GM23338 (cell line): ENCODE data around the gene SMCO2. TPM values are rescaled to one million over a fixed set of nuclear protein-coding genes. Genes with fewer than 3 reads are reported as not detected.

Experiments used
- ATAC-seq: fragments of 200-7000 bp; cut with Tn5 transposase; 3 replicates; pipeline ENCODE4 v1.9.1; 2020
- DNase-seq: peaks from one replicate; pipeline ENCODE4 v3.0.0-alpha.2; 2015; ENCODE audit warnings: low spot score
- H2AFZ ChIP-seq: fragments of 200-600 bp; sonication (generic); 2 replicates; pipeline ENCODE4 v1.8.0; 2016; ENCODE audit warnings: antibody characterized with exemption, mild to moderate bottlenecking, moderate library complexity
- H3F3A ChIP-seq: fragments of 200-600 bp; sonication (generic); replicated peaks from 2 replicates; pipeline ENCODE4 v1.8.0; 2017; ENCODE audit warnings: antibody characterized with exemption, mixed run types, low read depth
- H3K27ac ChIP-seq: fragments of 200-600 bp; sonication (generic); 2 replicates; pipeline ENCODE4 v1.6.1; 2016; ENCODE audit warnings: low read depth
- H3K27me3 ChIP-seq: fragments of 200-600 bp; sonication (generic); 2 replicates; pipeline ENCODE4 v1.8.0; 2016; ENCODE audit warnings: mild to moderate bottlenecking, mixed run types, moderate library complexity; ENCODE audit not compliant: insufficient read depth
- H3K36me3 ChIP-seq: fragments of 200-600 bp; sonication (generic); 2 replicates; pipeline ENCODE4 v1.8.0; 2016; ENCODE audit warnings: mild to moderate bottlenecking; ENCODE audit not compliant: insufficient read depth
- H3K4me1 ChIP-seq: fragments of 200-600 bp; sonication (generic); 2 replicates; pipeline ENCODE4 v1.8.0; 2016; ENCODE audit warnings: mild to moderate bottlenecking, moderate library complexity; ENCODE audit not compliant: insufficient read depth
- H3K4me2 ChIP-seq: fragments of 200-600 bp; sonication (generic); 2 replicates; pipeline ENCODE4 v1.7.1; 2017; ENCODE audit warnings: mixed run types
- H3K4me3 ChIP-seq: fragments of 200-600 bp; sonication (generic); 2 replicates; pipeline ENCODE4 v1.6.1; 2016; ENCODE audit warnings: mixed run types
- H3K79me2 ChIP-seq: fragments of 200-600 bp; sonication (generic); replicated peaks from 2 replicates; pipeline ENCODE4 v1.8.0; 2017; ENCODE audit warnings: mild to moderate bottlenecking; ENCODE audit not compliant: insufficient read depth
- H3K9me2 ChIP-seq: fragments of 200-600 bp; sonication (generic); 2 replicates; pipeline ENCODE4 v1.8.0; 2017; ENCODE audit not compliant: insufficient read depth
- H4K20me1 ChIP-seq: fragments of 200-600 bp; sonication (generic); replicated peaks from 2 replicates; pipeline ENCODE4 v1.8.0; 2017; ENCODE audit warnings: mild to moderate bottlenecking; ENCODE audit not compliant: insufficient read depth
- H3K27ac Mint-ChIP-seq: 2 replicates; pipeline ENCODE4 v1.8.0; 2020; ENCODE audit warnings: inconsistent platforms, mild to moderate bottlenecking, moderate library complexity, mixed read lengths
- H3K27me3 Mint-ChIP-seq: 3 replicates; pipeline ENCODE4 v1.8.0; 2022; ENCODE audit warnings: low read depth, mild to moderate bottlenecking, moderate library complexity, mixed read lengths, inconsistent platforms; ENCODE audit not compliant: insufficient read depth, poor library complexity
- H3K36me3 Mint-ChIP-seq: 3 replicates; pipeline ENCODE4 v1.8.0; 2021; ENCODE audit warnings: low read depth, mild to moderate bottlenecking, inconsistent platforms, moderate library complexity, mixed read lengths
- H3K4me1 Mint-ChIP-seq: 3 replicates; pipeline ENCODE4 v1.8.0; 2020; ENCODE audit warnings: mild to moderate bottlenecking, inconsistent platforms, mixed read lengths
- H3K4me3 Mint-ChIP-seq: 3 replicates; pipeline ENCODE4 v1.8.0; 2021; ENCODE audit warnings: moderate library complexity, mild to moderate bottlenecking, inconsistent platforms, mixed read lengths
- H3K9me3 Mint-ChIP-seq: 3 replicates; pipeline ENCODE4 v1.8.0; 2020; ENCODE audit warnings: moderate library complexity, mild to moderate bottlenecking, inconsistent platforms, mixed read lengths
- CREB1 ChIP-seq: fragments of 250-450 bp; sonication (Bioruptor Pico); IDR thresholded peaks from 2 replicates; pipeline ENCODE4 v1.5.0; 2020; ENCODE audit warnings: low read depth, mild to moderate bottlenecking, moderate library complexity
- EZH2 ChIP-seq: fragments of 200-600 bp; sonication (generic); IDR thresholded peaks from one replicate; pipeline ENCODE4 v1.8.0; 2017; ENCODE audit warnings: antibody characterized with exemption, mild to moderate bottlenecking, low read depth; ENCODE audit not compliant: unreplicated experiment
- JUNB ChIP-seq: IDR thresholded peaks from one replicate; pipeline ENCODE4 v1.6.1; 2016; ENCODE audit warnings: antibody characterized with exemption; ENCODE audit not compliant: unreplicated experiment
- NANOG ChIP-seq: IDR thresholded peaks from 2 replicates; pipeline ENCODE4 v1.6.1; 2016; ENCODE audit warnings: antibody characterized with exemption, borderline replicate concordance
- POLR2AphosphoS5 ChIP-seq: IDR thresholded peaks from 2 replicates; pipeline ENCODE4 v1.6.1; 2016; ENCODE audit warnings: antibody characterized with exemption, low read depth
- STAT1 ChIP-seq: IDR thresholded peaks from one replicate; pipeline ENCODE4 v1.6.1; 2016; ENCODE audit warnings: antibody characterized with exemption; ENCODE audit not compliant: unreplicated experiment
- ZNF114 ChIP-seq: fragments of 250-450 bp; sonication (Bioruptor Pico); IDR thresholded peaks from 2 replicates; pipeline ENCODE4 v1.5.0; 2020; ENCODE audit warnings: mild to moderate bottlenecking, moderate library complexity
- ZNF331 ChIP-seq: fragments of 250-450 bp; sonication (Bioruptor Pico); IDR thresholded peaks from 2 replicates; pipeline ENCODE4 v1.5.0; 2020; ENCODE audit warnings: low read depth, mild to moderate bottlenecking, moderate library complexity
- polyA plus RNA-seq: library from polyadenylated mRNA; unstranded; fragments of >200 nt; fragmentation: Nextera tagmentation; extraction: Ambion mirVana; gene quantifications from 2 replicates; pipeline ENCODE4 v1.2.1, GENCODE V29; 2016
- total RNA-seq: library from RNA; depleted of rRNA; stranded (reverse); fragments of >200 nt; shearing (Covaris generic); gene quantifications from 2 replicates; pipeline ENCODE4 v1.2.3, GENCODE V29; 2014
- TF ChIP-seq, protein P1 (sequence below), 2 experiments: fragments of 200-600 bp in 1 of 2; sonication (generic) in 1 of 2; conservative IDR thresholded peaks; 2 replicates each; pipeline versions ENCODE4 v1.5.1 to v1.6.1; 2016 to 2017; ENCODE audit warnings: antibody characterized with exemption in 2 of 2, low read depth in 2 of 2, mild to moderate bottlenecking in 2 of 2, moderate library complexity in 1 of 2
- TF ChIP-seq, protein P2 (sequence below): fragments of 250-450 bp; sonication (Bioruptor Pico); IDR thresholded peaks from 2 replicates; pipeline ENCODE4 v1.5.0; 2020; ENCODE audit warnings: mild to moderate bottlenecking, moderate library complexity
- TF ChIP-seq, protein P3 (sequence below): IDR thresholded peaks from one replicate; pipeline ENCODE4 v1.6.1; 2018; ENCODE audit warnings: antibody characterized with exemption; ENCODE audit not compliant: unreplicated experiment

The SMCO2 gene
- total and polyA plus RNA-seq, 2 experiments from 2014 or later = 0.86 TPM; not detected in 1

DNA sequence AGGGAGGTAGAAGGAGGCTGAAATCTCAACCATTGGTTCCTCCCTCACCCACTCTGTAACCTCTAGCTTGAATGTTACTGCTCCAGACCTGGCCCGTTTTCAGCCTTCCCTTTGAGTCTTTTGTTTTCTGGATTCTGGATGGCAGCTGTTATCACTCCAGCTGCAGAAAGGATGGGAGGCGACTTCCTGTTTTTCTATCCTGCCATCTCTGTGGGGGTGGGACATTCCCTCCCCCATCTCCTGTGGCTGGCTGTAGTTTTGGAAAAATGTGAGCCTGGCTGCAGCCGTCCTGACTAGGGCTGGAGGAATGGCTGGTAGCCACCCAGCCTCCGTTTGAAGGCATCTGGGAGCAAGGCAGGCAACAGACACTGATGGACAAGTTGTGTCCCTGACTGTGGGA lies 74.5 kb downstream of the SMCO2 start (continued):
- TF ChIP-seq, protein P1, sequence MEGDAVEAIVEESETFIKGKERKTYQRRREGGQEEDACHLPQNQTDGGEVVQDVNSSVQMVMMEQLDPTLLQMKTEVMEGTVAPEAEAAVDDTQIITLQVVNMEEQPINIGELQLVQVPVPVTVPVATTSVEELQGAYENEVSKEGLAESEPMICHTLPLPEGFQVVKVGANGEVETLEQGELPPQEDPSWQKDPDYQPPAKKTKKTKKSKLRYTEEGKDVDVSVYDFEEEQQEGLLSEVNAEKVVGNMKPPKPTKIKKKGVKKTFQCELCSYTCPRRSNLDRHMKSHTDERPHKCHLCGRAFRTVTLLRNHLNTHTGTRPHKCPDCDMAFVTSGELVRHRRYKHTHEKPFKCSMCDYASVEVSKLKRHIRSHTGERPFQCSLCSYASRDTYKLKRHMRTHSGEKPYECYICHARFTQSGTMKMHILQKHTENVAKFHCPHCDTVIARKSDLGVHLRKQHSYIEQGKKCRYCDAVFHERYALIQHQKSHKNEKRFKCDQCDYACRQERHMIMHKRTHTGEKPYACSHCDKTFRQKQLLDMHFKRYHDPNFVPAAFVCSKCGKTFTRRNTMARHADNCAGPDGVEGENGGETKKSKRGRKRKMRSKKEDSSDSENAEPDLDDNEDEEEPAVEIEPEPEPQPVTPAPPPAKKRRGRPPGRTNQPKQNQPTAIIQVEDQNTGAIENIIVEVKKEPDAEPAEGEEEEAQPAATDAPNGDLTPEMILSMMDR (conservative IDR thresholded peaks at IDR 0.05; ENCODE audit: low read depth in 2 of 2) = no peak
- TF ChIP-seq CREB1 (CRISPR knock-in tag) (no peak), EZH2 (no peak), ZNF331 (no peak), POLR2AphosphoS5 (no peak)

DNA sequence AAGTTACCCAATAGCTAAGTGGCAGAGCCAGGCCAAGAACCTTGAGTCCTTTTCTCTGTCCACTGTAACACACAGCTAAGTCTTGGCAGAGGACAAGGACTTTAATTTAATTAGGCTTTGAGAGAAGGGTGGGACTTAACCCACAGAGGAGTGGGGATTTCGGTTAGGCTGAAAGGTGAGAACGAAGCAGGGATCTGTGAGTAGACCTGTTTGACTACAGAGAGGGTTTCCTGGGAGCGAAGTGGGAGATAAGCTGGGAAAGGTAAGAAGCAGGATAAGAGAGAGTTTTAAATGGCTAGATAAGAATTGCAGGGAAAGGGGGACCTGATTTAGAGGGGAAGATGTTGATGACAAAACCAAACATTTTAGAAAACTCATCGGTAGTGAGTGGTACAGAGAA lies 75.4 kb downstream of the SMCO2 start:
- Mint-ChIP-seq H3K27ac (no peak overlapping the region), H3K4me3 (no peak overlapping the region), H3K9me3 (no peaks in the 10 kb centered on the region), H3K36me3 (no peaks in the 10 kb centered on the region), H3K27me3 (peaks cover 4% of the 10 kb centered on the region), H3K4me1 (peaks cover 43% of the 10 kb centered on the region)
- Histone ChIP-seq H3K4me2 (peak overlapping the region; percentile 58), H3K36me3 (no peaks in the 10 kb centered on the region), H2AFZ (no peak overlapping the region), H3K9me2 (no peaks in the 10 kb centered on the region), H3K27me3 (peaks cover 12% of the 10 kb centered on the region), H3K27ac (no peak overlapping the region), H4K20me1 (peaks cover 4% of the 10 kb centered on the region), H3K4me3 (no peak overlapping the region), H3K4me1 (peaks cover 40% of the 10 kb centered on the region), H3K79me2 (peaks cover 18% of the 10 kb centered on the region), H3F3A (no peaks in the 10 kb centered on the region)
- no peak for ATAC-seq
- no peak for DNase-seq
- TF ChIP-seq, protein P2, sequence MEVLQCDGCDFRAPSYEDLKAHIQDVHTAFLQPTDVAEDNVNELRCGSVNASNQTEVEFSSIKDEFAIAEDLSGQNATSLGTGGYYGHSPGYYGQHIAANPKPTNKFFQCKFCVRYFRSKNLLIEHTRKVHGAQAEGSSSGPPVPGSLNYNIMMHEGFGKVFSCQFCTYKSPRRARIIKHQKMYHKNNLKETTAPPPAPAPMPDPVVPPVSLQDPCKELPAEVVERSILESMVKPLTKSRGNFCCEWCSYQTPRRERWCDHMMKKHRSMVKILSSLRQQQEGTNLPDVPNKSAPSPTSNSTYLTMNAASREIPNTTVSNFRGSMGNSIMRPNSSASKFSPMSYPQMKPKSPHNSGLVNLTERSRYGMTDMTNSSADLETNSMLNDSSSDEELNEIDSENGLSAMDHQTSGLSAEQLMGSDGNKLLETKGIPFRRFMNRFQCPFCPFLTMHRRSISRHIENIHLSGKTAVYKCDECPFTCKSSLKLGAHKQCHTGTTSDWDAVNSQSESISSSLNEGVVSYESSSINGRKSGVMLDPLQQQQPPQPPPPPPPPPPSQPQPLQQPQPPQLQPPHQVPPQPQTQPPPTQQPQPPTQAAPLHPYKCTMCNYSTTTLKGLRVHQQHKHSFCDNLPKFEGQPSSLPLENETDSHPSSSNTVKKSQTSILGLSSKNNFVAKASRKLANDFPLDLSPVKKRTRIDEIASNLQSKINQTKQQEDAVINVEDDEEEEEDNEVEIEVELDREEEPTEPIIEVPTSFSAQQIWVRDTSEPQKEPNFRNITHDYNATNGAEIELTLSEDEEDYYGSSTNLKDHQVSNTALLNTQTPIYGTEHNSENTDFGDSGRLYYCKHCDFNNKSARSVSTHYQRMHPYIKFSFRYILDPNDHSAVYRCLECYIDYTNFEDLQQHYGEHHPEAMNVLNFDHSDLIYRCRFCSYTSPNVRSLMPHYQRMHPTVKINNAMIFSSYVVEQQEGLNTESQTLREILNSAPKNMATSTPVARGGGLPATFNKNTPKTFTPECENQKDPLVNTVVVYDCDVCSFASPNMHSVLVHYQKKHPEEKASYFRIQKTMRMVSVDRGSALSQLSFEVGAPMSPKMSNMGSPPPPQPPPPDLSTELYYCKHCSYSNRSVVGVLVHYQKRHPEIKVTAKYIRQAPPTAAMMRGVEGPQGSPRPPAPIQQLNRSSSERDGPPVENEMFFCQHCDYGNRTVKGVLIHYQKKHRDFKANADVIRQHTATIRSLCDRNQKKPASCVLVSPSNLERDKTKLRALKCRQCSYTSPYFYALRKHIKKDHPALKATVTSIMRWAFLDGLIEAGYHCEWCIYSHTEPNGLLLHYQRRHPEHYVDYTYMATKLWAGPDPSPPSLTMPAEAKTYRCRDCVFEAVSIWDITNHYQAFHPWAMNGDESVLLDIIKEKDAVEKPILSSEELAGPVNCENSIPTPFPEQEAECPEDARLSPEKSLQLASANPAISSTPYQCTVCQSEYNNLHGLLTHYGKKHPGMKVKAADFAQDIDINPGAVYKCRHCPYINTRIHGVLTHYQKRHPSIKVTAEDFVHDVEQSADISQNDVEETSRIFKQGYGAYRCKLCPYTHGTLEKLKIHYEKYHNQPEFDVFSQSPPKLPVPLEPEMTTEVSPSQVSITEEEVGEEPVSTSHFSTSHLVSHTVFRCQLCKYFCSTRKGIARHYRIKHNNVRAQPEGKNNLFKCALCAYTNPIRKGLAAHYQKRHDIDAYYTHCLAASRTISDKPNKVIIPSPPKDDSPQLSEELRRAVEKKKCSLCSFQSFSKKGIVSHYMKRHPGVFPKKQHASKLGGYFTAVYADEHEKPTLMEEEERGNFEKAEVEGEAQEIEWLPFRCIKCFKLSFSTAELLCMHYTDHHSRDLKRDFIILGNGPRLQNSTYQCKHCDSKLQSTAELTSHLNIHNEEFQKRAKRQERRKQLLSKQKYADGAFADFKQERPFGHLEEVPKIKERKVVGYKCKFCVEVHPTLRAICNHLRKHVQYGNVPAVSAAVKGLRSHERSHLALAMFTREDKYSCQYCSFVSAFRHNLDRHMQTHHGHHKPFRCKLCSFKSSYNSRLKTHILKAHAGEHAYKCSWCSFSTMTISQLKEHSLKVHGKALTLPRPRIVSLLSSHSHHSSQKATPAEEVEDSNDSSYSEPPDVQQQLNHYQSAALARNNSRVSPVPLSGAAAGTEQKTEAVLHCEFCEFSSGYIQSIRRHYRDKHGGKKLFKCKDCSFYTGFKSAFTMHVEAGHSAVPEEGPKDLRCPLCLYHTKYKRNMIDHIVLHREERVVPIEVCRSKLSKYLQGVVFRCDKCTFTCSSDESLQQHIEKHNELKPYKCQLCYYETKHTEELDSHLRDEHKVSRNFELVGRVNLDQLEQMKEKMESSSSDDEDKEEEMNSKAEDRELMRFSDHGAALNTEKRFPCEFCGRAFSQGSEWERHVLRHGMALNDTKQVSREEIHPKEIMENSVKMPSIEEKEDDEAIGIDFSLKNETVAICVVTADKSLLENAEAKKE = no peak
- TF ChIP-seq ZNF114 (no peak), STAT1 (no peak), ZNF331 (no peak), POLR2AphosphoS5 (no peak), NANOG (no peak), JUNB (no peak), CREB1 (CRISPR knock-in tag) (no peak)
- TF ChIP-seq, protein P1 (conservative IDR thresholded peaks at IDR 0.05; ENCODE audit: low read depth in 2 of 2) = no peak
- TF ChIP-seq, protein P3, sequence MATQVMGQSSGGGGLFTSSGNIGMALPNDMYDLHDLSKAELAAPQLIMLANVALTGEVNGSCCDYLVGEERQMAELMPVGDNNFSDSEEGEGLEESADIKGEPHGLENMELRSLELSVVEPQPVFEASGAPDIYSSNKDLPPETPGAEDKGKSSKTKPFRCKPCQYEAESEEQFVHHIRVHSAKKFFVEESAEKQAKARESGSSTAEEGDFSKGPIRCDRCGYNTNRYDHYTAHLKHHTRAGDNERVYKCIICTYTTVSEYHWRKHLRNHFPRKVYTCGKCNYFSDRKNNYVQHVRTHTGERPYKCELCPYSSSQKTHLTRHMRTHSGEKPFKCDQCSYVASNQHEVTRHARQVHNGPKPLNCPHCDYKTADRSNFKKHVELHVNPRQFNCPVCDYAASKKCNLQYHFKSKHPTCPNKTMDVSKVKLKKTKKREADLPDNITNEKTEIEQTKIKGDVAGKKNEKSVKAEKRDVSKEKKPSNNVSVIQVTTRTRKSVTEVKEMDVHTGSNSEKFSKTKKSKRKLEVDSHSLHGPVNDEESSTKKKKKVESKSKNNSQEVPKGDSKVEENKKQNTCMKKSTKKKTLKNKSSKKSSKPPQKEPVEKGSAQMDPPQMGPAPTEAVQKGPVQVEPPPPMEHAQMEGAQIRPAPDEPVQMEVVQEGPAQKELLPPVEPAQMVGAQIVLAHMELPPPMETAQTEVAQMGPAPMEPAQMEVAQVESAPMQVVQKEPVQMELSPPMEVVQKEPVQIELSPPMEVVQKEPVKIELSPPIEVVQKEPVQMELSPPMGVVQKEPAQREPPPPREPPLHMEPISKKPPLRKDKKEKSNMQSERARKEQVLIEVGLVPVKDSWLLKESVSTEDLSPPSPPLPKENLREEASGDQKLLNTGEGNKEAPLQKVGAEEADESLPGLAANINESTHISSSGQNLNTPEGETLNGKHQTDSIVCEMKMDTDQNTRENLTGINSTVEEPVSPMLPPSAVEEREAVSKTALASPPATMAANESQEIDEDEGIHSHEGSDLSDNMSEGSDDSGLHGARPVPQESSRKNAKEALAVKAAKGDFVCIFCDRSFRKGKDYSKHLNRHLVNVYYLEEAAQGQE = no peak
